Activated T-cell treated with anti-CD3 and anti-CD28 coated beads for 1 hour (primary cell): ENCODE data around the gene DNAJC11.

Experiments used
- DNase-seq: peaks from one replicate; pipeline ENCODE4 v3.0.0-alpha.2; 2020; ENCODE audit warnings: low read depth

DNAJC11 gene

DNA sequence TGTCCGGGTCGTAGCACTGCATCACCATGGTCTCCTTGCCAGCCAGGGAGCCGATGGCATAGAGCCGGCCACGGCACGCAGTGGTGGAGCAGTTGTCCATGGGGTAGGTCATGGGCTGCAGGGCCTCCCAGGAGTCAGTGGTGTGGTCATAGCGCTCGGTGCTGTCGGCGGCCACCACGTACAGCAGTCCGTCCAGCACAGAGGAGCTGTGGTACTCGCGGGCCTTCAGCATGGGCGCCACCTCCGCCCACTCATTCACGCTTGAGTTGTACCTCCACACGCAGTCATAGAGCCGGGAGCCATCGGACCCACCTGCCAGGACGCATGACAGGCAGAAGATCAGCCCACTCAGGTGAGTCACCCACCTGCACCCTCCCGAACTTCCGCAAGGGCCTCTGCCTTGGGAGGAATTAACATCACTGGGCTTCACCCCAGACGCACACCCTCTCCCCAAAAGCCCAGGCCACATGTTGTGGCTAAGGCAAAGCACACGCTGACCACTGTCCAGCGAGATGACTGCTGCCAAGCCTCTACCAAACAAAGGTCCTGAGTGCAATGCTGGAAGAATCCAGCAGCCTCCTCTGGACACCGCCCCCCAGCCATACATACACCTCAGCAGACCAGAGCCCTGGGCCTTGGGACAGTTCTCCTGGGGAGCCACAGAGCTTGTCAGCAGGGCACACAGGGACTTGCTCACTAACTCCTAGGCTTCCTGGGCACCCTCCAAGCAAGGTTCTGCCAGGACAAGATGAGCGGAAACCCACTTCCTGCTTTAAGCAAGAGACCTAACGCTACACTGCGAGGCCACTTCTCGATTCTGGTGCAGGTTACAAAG, 102.3 kb downstream of the DNAJC11 start:
- peak; percentile 35 for DNase-seq

DNA sequence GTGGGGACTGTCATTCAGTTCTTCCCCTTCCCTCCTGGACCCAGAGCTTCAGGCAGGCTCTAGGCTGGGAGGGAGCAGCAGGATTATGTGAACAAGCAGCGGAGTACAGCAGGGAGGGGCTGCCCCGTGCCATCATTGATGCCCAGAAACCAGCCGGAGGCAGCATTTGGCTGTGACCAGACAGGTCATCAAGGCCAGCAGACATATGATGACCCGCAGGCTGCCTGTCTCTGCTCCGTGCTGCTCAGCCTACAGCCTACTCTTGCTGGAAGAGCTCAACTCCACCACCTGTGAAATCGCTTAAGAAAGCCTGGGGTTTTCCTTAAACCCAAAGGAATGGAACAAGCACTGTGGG, 103.9 kb downstream of the DNAJC11 start:
- DNase-seq = no peak

DNA sequence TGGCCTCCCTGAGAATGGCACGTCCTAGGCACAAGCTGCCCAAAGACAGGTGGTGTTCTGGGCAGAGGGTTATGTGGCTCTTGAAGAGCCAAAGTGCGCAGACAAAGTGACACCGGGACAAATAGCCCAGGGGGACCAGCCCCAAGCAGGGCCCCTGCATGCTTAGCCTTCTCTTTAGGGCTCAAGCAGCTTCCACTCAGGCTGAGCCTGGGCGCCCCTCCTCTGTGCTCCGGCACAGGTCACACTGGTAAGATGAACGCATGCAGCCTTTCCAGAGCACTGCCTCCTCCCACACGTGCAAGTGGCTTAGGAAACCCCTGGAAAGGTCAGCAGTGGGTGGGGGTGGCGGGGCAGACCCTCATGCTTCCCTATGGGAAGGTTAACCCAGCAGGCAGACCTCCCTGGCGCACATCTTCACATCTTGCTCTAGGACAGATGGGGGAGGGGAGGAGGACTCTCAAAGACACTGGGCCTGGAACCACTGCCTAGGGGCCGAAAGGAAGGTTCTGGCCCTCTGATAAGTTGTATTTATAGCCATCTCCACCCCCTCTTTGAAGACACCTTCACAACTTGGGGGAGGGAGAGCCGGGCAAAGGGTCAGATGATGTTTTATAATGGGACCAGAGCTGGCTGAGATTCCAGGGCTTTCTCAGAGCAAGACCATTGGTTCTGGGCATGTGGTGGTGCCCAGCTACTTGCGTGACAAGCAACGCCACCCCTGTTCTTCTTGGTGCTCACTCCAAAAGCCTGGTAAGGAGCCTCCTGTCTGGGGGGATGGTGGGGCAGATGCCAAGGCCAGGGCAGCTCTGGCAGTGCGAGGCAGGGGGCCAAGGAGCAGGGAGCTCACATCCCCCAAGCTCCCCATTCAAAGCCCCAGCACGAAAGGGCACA, 104.5 kb downstream of the DNAJC11 start:
- no peak for DNase-seq

DNA sequence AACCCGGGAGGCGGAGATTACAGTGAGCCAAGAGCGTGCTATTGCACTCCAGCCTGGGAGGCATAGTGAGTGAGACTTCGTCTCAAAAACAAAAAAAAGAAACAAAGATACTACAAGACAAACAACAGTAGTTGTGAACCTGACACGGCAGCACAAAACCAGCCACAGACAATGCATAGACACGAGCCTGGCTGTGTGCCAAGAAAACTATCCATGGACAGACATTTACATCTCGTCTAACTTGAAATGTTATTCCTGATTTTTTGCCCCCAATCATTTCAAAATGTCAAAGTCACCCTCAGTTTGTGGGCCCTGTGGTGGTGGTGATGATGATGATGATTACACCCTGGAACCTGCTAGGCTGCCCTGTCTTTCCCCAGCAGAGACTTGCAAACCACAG, 105.3 kb downstream of the DNAJC11 start:
- no peak for DNase-seq

DNA sequence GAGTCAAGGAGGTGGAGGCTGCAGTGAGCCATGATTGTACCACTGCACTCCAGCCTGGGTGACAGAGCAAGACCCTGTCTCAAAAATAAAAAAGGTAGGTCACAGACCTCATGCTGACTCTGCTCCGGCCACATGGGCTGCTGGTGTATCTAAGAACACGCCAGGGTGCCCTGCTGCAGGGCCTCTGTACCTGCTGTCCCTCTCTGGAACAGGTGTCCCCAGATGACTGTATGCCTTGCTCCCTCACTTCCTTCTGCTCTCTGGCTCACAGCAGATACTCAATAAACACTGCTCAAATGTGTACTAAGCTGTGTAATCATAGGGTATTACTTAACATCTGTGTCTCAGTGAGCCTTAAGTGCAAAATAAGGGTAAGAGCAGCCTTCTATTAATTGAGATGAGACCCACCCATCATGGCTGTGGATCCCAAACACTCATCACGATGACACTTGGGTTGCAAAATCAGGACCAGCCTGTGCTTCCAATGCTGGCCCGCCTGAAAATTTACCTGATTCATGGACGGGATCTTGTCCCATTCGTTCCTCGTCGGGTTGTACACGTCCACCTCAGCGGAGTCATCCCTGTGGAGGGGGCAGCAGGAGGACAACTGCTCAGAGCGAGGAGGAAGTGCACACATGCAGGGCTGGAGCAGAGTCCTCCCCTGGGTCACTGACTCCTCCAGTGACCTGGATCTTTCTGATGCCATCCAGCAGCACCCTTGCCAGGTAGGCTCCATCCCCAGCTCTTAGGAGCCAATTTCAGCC, 106.5 kb downstream of the DNAJC11 start:
- no peak for DNase-seq

DNA sequence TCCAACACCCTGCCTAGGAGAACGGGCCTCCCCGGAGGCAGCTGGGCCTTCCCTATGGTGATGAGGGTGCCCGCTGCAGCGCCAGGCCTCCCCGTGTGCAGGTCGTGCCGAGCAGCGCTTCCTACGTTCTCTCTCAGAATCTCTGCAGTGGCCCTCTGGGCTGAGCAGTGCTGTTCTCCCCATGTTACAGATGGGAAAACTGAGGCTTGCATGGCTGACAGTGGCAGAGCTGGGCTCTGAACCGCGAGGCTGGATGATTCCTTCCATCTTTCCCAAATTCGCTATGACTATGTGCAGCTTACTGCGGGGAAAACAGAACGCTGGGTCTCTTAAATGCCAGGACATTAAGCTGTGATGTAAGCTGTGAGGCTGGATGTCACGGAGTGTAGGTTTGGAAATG, 107.8 kb downstream of the DNAJC11 start:
- DNase-seq = no peak

DNA sequence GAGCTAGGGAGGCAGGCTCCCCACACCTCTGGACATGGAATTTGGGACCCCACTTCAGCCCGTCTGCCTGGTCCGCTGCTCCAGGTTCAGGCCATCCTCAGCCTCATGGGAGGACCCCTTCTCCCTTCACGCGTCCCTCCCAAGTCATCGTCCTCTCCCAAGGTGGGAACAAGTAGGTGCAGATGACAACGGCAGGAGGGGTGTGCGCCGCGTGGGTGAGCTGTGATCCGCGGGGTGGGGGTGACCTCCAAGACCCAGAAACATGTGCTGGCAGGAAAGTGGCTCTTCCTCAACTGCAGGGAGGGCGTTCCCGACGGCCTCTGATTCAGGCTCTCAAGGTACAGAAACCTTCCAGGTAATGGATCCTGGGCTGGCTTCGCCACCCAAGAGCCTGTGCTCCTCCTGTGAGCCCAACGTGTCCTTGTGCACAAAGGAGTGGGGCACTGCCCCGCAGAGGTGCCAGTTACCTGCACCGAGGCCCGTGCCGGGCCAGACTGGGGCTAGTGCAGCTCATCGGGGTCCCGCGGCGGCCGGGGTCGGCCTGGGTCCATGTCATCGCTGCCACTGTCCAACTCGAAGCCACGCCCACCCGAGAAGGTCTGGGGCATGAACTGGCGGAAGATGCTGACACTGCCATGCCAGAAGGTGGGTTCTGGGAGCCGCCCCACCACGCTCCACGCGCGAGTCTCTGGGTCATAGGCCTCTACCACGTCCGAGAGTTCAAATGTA, 108.6 kb downstream of the DNAJC11 start:
- no peak for DNase-seq

DNA sequence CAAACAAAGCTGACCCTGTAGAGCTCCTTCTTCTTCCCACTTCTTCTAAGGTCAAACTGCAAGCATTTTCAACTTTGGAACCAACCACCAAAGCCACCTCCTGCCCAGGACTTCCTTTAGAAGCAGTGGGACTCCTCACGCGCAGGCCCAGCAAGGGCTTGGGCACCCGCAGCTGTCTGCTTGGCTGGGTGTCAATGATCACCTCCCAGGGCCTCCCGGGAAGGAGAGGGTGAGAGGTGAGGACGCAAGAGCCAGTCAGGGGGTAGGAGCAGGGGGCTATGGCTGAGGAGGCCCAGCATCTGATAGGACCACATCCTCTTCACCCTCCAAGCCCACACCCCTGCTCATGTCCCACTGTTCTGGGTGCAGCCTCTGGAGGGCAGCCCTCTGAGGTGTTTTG, 109.2 kb downstream of the DNAJC11 start:
- DNase-seq = no peak

DNA sequence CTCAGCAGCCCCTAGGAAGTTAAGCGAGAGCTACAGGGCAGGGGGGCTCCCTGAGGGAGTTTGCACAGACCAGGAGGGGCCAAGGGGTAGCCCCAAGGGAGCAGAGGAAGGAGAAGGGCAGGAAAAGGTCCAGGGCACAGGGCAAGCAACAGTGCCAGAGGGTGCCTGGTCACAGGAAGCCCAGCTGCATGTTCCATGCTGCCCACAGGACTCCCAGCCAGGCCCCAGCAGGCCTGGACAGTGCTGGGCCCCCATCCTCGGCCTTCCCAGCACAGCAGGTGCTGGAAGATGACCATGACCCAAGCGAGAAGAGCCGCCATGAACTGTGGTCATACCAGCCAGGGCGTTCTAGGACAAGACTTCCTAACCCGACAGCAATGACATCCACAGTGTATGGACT, 110.0 kb downstream of the DNAJC11 start:
- no peak for DNase-seq

DNA sequence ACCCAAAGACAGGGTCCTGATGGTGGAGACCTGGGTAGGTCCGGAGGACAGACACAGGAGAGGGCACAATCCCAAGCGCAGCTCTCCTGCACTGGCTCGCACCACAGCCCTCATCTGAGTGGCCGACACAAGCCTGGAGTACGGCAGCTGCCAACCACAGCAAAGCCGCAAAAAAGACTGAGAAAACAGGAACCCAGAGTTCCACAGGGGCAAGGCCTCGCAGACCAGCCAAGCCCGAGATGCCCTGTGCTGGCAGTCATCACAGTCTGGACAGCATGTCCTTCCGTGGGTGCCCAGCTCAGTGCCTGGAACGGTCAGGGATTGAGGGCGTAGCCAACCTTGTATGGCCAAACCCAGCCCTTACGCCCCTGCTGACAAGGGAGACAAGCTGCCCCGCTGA, 110.4 kb downstream of the DNAJC11 start:
- DNase-seq = no peak

DNA sequence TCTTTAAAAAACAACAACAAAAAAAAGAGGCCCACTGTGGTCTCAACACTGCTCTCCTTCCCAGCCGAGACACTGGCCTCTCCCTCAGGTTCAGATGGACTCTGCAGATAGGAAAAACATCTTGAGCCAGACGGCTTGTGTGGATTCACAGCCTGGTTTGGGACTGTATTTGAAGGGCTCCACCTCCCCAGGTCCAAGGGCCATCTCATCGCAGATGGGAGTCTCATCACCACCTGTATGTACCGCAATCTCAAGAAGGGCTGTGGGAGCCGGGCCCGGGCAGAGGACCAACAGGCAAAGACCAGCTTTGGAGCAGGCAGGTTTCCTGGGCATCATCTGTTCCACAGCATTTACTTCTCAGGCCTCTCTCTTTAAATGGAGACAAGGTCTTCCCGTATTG, 111.6 kb downstream of the DNAJC11 start:
- DNase-seq = no peak

DNA sequence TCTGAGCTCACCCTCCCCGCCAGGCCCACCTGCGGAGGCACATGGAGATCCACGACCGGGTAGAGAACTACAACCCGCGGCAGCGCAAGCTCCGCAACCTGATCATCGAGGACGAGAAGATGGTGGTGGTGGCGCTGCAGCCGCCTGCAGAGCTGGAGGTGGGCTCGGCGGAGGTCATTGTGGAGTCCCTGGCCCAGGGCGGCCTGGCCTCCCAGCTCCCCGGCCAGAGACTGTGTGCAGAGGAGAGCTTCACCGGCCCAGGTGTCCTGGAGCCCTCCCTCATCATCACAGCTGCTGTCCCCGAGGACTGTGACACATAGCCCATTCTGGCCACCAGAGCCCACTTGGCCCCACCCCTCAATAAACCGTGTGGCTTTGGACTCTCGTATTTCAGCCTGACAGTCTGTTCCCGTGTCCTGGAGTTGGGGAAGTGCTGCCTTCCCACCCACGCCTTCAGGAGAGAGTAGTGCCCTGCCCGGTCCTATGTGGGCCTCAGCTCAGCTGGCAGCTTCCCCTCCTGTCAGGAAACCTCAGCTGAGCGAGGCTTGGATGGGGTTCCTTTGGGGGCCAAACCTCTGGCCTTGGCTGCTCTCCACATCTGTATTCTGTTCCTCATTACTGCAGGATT, 112.6 kb downstream of the DNAJC11 start:
- no peak for DNase-seq

DNA sequence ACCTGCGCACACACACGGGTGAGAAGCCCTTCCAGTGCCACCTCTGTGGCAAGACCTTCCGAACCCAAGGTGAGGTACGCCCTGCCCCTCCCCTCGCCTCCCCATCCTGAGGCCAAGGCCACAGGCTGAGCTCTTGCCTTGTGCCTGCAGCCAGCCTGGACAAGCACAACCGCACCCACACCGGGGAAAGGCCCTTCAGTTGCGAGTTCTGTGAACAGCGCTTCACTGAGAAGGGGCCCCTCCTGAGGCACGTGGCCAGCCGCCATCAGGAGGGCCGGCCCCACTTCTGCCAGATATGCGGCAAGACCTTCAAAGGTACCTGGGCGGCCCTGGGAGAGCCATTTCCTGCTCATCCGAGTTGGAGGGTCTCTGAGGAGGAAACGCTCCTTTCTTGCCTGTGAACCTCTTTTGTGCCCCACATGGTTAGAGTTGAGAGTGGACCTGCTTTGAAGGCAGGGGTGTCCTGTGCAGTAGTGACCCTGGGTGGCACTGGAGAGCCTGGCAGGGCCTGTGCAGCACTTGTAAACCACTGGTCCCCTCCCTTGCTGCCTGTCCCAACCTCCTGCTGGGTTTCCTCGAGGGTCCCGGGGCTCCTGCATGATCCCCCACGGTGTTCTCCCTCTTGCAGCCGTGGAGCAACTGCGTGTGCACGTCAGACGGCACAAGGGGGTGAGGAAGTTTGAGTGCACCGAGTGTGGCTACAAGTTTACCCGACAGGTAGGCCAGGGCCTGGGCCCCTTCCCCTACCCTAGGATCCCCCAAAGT, 113.3 kb downstream of the DNAJC11 start:
- DNase-seq = no peak

DNA sequence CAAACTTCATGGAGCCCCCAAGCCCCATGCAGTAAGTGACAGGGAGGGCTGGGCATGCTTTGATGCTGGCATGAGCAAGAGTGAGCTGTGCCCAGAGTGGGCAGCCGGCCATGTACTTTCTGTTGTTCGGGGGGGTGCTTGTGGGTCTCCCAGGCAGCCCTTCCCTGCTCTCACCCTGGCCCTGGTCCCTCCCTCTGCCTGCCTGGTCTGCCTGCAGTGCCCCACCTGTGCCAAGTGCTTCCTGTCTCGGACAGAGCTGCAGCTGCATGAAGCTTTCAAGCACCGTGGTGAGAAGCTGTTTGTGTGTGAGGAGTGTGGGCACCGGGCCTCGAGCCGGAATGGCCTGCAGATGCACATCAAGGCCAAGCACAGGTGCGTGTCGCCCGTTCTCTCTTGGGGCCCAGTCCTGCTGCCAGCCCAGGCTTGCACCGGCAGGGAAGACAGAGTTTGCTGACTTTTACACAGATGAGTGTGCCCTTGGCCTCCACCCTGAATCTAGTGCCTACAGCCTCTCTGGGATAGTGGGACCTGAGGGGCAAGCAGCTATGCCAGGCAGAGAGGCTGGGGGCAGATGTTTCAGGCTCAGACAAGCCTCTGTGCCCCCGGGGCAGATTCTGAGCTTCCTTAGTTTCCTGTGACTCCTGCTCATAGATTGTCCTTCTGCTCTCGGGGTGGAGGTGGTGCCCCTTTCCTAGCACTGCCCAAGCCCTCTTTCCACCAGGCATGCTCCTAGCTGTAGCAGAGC, 114.2 kb downstream of the DNAJC11 start:
- DNase-seq = no peak

DNA sequence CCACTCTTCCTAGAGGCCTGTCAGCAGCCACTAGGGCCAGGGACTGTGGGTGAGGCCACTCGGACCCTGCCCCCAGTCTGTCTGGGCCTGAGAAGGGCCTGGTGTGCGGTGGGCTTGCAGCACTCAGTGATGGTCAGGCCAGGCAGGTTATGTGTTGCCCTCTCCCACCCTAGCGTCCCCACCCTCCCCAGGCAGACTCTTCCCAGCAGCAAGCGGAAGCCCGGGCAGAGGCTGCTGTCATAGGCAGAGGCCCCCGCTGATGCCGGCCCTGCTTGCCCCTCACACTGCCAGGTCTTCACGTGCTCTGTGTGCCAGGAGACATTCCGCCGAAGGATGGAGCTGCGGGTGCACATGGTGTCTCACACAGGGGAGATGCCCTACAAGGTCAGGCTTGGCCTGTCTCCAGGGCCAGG, 115.2 kb downstream of the DNAJC11 start:
- DNase-seq = no peak

DNA sequence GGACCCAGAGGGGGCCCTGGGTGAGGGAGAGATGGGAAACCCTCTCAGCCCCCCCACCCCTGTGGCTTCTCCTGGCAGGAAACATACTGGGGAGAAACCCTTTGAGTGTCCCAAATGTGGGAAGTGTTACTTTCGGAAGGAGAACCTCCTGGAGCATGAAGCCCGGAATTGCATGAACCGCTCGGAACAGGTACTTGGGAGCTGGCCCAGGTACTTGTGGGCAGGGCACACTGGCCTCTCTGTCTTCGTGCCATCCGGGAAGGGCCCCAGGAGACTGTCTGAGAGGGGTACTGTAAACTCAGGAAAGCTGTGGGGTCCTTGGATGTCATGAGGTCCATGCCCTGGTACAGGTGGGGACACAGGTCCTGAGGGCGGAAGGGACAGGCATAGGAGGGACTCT, 115.8 kb downstream of the DNAJC11 start:
- DNase-seq = no peak

DNA sequence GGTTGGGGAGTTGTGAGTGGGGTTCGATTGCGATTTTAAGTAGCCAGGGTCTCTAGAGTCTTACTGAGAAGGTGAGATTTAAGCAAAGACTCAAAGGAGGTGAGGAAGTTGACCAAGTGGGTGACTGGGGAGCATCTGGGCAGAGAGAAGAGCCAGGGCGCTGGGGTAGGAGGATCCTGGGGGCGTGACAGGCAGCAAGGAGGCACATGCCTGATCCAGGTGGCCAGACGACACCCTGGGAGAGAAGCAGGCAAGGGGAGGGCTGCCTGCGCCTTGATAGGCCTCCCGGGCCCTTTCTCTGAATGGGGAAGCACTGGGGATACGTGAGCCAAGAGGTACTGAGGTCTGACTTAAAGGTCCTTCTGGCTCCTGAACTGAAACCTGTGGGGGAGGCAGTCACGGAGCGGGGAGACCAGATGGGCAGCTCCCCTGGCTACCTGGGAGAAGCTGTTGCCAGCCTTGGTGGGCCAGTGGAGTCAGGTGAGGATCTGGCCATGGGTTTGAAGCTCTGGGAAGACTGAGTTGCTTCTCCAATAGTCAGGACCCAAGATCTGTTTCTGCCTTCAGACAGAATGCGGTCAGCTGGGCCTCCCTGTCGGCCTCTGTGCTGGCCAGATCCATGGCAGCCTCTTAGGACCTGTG, 116.4 kb downstream of the DNAJC11 start:
- no peak for DNase-seq
